Endothelial cell of umbilical vein (primary cell): ENCODE results near the gene CTNNB1. TPM values are rescaled to one million over a fixed set of nuclear protein-coding genes. Genes with fewer than 3 reads are reported as not detected.
"Not testable (repeated sequence)": the region's sequence is repeated elsewhere in the genome, so short reads cannot be mapped to it uniquely, and the experiment has no call there.

Experiments used
- BruUV-seq: library from RNA; stranded (reverse); fragments of 400-500 nt; replicated peaks from 2 replicates; lab custom pipeline; 2021; lab: Mats Ljungman, UMichigan
- CTCF ChIA-PET: fragments of 300-600, 350-600 bp; sonication (Branson Sonifier 250); formaldehyde crosslinking; loops from one replicate; lab custom pipeline; 2021; ENCODE audit warnings: antibody characterized with exemption, inconsistent platforms; lab: Charles Lee
- POLR2A ChIA-PET: fragments of 300-600, 350-600 bp; sonication (Branson Sonifier 250); formaldehyde crosslinking; loops from one replicate; lab custom pipeline; 2021; ENCODE audit warnings: antibody characterized with exemption, inconsistent platforms; lab: Charles Lee
- DNase-seq: peaks from one replicate; pipeline ENCODE4 v3.0.0-alpha.2; 2011; ENCODE audit warnings: low read depth, low spot score
- FAIRE-seq: peaks from 2 replicates; lab custom pipeline; 2011; peaks lifted over from hg19 to GRCh38; lab: Jason Lieb, UNC
- H2AFZ ChIP-seq: 2 replicates; pipeline ENCODE4 v1.6.0; 2012; ENCODE audit warnings: low read depth, low read length, control low read depth, inconsistent platforms
- H3K27ac ChIP-seq: 2 replicates; pipeline ENCODE4 v1.5.1; 2011; ENCODE audit warnings: low read depth, mild to moderate bottlenecking, control low read depth, low read length, moderate library complexity; ENCODE audit not compliant: insufficient read depth
- H3K27me3 ChIP-seq, 2 experiments: 2 replicates each; pipeline versions ENCODE4 v1.6.0 to v1.6.1; 2011; ENCODE audit warnings: low read length in 2 of 2, mixed read lengths in 1 of 2; ENCODE audit not compliant: control insufficient read depth in 2 of 2, insufficient read depth in 2 of 2
- H3K36me3 ChIP-seq, 2 experiments: 2 replicates in 1 of 2; 3 replicates in 1 of 2; pipeline ENCODE4 v1.5.1; 2011; ENCODE audit warnings: low read length in 2 of 2, mild to moderate bottlenecking in 1 of 2, moderate library complexity in 1 of 2; ENCODE audit not compliant: control insufficient read depth in 2 of 2, insufficient read depth in 2 of 2; ENCODE audit errors: extremely low read depth in 1 of 2
- H3K4me1 ChIP-seq: 3 replicates; pipeline ENCODE4 v1.5.1; 2011; ENCODE audit warnings: mild to moderate bottlenecking, low read length; ENCODE audit not compliant: control insufficient read depth, insufficient read depth; ENCODE audit errors: extremely low read depth
- H3K4me2 ChIP-seq: 2 replicates; pipeline ENCODE4 v1.6.1; 2011; ENCODE audit warnings: low read length, control low read depth, mixed read lengths; ENCODE audit not compliant: insufficient read depth
- H3K4me3 ChIP-seq, 3 experiments: fragments of 200-600 bp in 1 of 3; sonication (generic), shearing (Covaris generic) in 1 of 3; replicated peaks in 1 of 3; 2 replicates each; pipeline ENCODE4 v1.5.1; 2011 to 2016; ENCODE audit warnings: control low read depth in 3 of 3, low read length in 3 of 3, mild to moderate bottlenecking in 2 of 3, inconsistent platforms in 1 of 3, low read depth in 1 of 3, moderate library complexity in 1 of 3; ENCODE audit not compliant: insufficient read depth in 1 of 3
- H3K79me2 ChIP-seq: 2 replicates; pipeline ENCODE4 v1.6.0; 2012; ENCODE audit warnings: low read length, inconsistent platforms; ENCODE audit not compliant: control insufficient read depth, insufficient read depth
- H3K9ac ChIP-seq: replicated peaks from 2 replicates; pipeline ENCODE3; 2011; ENCODE audit warnings: low read length, control low read depth; ENCODE audit not compliant: insufficient read depth; ENCODE audit errors: extremely low read depth
- H3K9me1 ChIP-seq: replicated peaks from 3 replicates; pipeline ENCODE4 v1.6.0; 2011; ENCODE audit warnings: mild to moderate bottlenecking, low read length; ENCODE audit not compliant: control insufficient read depth, insufficient read depth; ENCODE audit errors: extremely low read depth
- H3K9me3 ChIP-seq: replicated peaks from 2 replicates; pipeline ENCODE4 v1.5.1; 2012; ENCODE audit warnings: low read length, inconsistent platforms; ENCODE audit not compliant: control insufficient read depth, insufficient read depth
- H4K20me1 ChIP-seq: replicated peaks from 2 replicates; pipeline ENCODE3; 2011; ENCODE audit warnings: mild to moderate bottlenecking, low read length; ENCODE audit not compliant: control insufficient read depth, insufficient read depth; ENCODE audit errors: extremely low read depth
- EZH2 ChIP-seq: IDR thresholded peaks from 2 replicates; pipeline ENCODE4 v1.6.1; 2012; ENCODE audit warnings: borderline replicate concordance, low read depth, mild to moderate bottlenecking, moderate library complexity, low read length, inconsistent platforms; ENCODE audit not compliant: severe bottlenecking
- FOS ChIP-seq: IDR thresholded peaks from 2 replicates; pipeline ENCODE4 v1.6.1; 2011; ENCODE audit warnings: mild to moderate bottlenecking, low read length, moderate library complexity, borderline replicate concordance; ENCODE audit not compliant: insufficient read depth
- GATA2 ChIP-seq: IDR thresholded peaks from 2 replicates; pipeline ENCODE4 v1.7.0; 2011; ENCODE audit warnings: low read depth, mild to moderate bottlenecking, moderate library complexity, mixed read lengths, low read length; ENCODE audit not compliant: insufficient read length, insufficient read depth
- JUN ChIP-seq: IDR thresholded peaks from 2 replicates; pipeline ENCODE4 v1.6.1; 2011; ENCODE audit warnings: borderline replicate concordance, low read depth; ENCODE audit not compliant: insufficient read length, insufficient read depth
- MYC ChIP-seq: IDR thresholded peaks from one replicate; pipeline ENCODE4 v1.6.1; 2011; ENCODE audit warnings: mild to moderate bottlenecking, low read depth, low read length
- POLR2A ChIP-seq: IDR thresholded peaks from 2 replicates; pipeline ENCODE4 v1.6.1; 2012; ENCODE audit warnings: low read depth, mild to moderate bottlenecking, control low read depth, low read length
- POLR2AphosphoS5 ChIP-seq: IDR thresholded peaks from 2 replicates; pipeline ENCODE4 v1.6.1; 2012; ENCODE audit warnings: low read depth, mild to moderate bottlenecking, control low read depth, low read length, moderate library complexity; ENCODE audit not compliant: insufficient read depth
- dilution Hi-C: fragments of 300-500 bp; cut with MboI; formaldehyde crosslinking; loops from one replicate; pipeline ENCODE4 v1.15.0; 2019; ENCODE audit warnings: low sequenced_read_pairs; ENCODE audit not compliant: extremely low pct_ligation_motif_present
- intact Hi-C: fragments of 100-400 bp; cut with micrococcal nuclease; formaldehyde crosslinking; loops from one replicate; pipeline ENCODE4 v1.10.0; 2022
- polyA plus RNA-seq, 4 experiments: library from polyadenylated mRNA; depleted of rRNA in 3 of 4; stranded (reverse) in 3 of 4; unstranded in 1 of 4; fragments of >200 nt; gene quantifications; 2 replicates each; pipeline versions ENCODE4 v1.2.1 to v1.2.3, GENCODE V29; 2011 to 2012; ENCODE audit warnings: missing spikeins in 1 of 4
- total RNA-seq: library from RNA; stranded (reverse); gene quantifications from 2 replicates; pipeline ENCODE4 v1.2.3, GENCODE V29; 2021
- TF ChIP-seq, protein P1 (sequence below): IDR thresholded peaks from 2 replicates; pipeline ENCODE4 v1.6.1; 2011; ENCODE audit not compliant: insufficient read depth, insufficient read length
- TF ChIP-seq, protein P2 (sequence below), 2 donors: IDR thresholded peaks; 1 replicate in 1 of 2; 2 replicates in 1 of 2; pipeline ENCODE4 v1.5.1; 2011; ENCODE audit warnings: low read length in 2 of 2, mild to moderate bottlenecking in 2 of 2, moderate library complexity in 2 of 2, control low read depth in 1 of 2, inconsistent platforms in 1 of 2, low read depth in 1 of 2; ENCODE audit not compliant: insufficient read depth in 1 of 2; ENCODE audit errors: extremely low read depth in 1 of 2

Gene CTNNB1
- total and polyA plus RNA-seq, 2 donors (not counting 3 experiments of a cell fraction or from before 2014, with no cell fraction given) = 513 to 906 TPM

DNA sequence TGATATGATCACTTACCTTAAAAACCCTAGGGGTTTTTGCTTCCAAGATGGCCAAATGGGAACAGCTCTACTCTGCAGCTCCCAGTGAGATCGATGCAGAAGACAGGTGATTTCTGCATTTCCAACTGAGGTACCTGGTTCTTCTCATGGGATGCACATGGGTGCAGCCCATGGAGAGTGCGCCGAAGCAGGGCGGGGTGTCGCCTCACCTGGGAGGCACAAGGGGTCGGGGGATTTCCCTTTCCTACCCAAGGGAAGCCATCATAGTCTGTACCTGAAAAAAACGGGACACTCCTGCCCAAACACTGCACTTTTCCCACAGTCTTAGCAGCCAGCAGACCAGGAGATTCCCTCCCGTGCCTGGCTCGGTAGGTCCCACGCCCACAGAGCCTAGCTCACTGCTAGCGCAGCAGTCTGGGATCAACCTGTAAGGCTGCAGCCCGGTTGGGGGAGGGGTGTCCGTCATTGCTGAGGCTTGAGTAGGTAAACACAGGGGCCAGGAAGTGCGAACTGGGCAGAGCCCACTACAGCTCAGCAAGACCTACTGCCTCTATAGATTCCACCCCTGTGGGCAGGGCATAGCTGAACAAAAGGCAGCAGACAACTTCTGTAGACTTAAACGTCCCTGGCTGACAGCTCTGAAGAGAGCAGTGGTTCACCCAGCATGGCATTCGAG lies 78.6 kb downstream of the CTNNB1 start:
- FAIRE-seq (no peak), DNase-seq (no peak)
- ChIA-PET CTCF (no interaction called here), POLR2A (no interaction called here)
- Histone ChIP-seq H3K9me3 (no peaks in the 10 kb centered on the region), H4K20me1 (no peaks in the 10 kb centered on the region), H3K9ac (no peak overlapping the region), H2AFZ (no peak overlapping the region), H3K79me2 (no peaks in the 10 kb centered on the region), H3K4me3 (no peak overlapping the region), H3K9me1 (no peaks in the 10 kb centered on the region), H3K4me1 (no peaks in the 10 kb centered on the region), H3K4me2 (no peak overlapping the region), H3K27me3 (no peaks in the 10 kb centered on the region), H3K27ac (no peak overlapping the region), H3K36me3 (no peaks in the 10 kb centered on the region)
- intact Hi-C loops (no loop called here), dilution Hi-C loops (no loop called here)
- no peak for TF ChIP-seq JUN
- no peak for TF ChIP-seq POLR2A
- TF ChIP-seq, protein P1, sequence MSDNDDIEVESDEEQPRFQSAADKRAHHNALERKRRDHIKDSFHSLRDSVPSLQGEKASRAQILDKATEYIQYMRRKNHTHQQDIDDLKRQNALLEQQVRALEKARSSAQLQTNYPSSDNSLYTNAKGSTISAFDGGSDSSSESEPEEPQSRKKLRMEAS = no peak
- TF ChIP-seq, protein P2, sequence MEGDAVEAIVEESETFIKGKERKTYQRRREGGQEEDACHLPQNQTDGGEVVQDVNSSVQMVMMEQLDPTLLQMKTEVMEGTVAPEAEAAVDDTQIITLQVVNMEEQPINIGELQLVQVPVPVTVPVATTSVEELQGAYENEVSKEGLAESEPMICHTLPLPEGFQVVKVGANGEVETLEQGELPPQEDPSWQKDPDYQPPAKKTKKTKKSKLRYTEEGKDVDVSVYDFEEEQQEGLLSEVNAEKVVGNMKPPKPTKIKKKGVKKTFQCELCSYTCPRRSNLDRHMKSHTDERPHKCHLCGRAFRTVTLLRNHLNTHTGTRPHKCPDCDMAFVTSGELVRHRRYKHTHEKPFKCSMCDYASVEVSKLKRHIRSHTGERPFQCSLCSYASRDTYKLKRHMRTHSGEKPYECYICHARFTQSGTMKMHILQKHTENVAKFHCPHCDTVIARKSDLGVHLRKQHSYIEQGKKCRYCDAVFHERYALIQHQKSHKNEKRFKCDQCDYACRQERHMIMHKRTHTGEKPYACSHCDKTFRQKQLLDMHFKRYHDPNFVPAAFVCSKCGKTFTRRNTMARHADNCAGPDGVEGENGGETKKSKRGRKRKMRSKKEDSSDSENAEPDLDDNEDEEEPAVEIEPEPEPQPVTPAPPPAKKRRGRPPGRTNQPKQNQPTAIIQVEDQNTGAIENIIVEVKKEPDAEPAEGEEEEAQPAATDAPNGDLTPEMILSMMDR (IDR thresholded peaks at IDR 0.05; ENCODE audit: extremely low read depth in 1 of 2, insufficient read depth in 1 of 2, low read depth in 1 of 2, low read length in 2 of 2) = no peak
- no peak for TF ChIP-seq POLR2AphosphoS5
- TF ChIP-seq EZH2 = no peak
- no peak for TF ChIP-seq FOS
- no peak for TF ChIP-seq GATA2
- no peak for TF ChIP-seq MYC
- BruUV-seq = no TSS peak

GRCh38 chr3:41284934-41285333 lies 85.6 kb downstream of the CTNNB1 start:
- H3K27me3 ChIP-seq, CTCF ChIA-PET, H3K36me3 ChIP-seq, intact Hi-C loops, DNase-seq, H3K27ac ChIP-seq, H4K20me1 ChIP-seq, H3K4me2 ChIP-seq, H3K79me2 ChIP-seq, H3K9me1 ChIP-seq, dilution Hi-C loops, H2AFZ ChIP-seq, FAIRE-seq, H3K4me3 ChIP-seq, H3K4me1 ChIP-seq, POLR2A ChIA-PET, H3K9me3 ChIP-seq, BruUV-seq, H3K9ac ChIP-seq: not testable (repeated sequence)
